Thyroid gland (tissue), 4 donors: Measurements from ENCODE around the gene FAM83E.

Experiments used
- CTCF ChIP-seq, 6 experiments: fragments of 200-600 bp in 3 of 6; fragments of 450-650 bp in 3 of 6; sonication (generic) in 3 of 6; IDR thresholded peaks; one replicate each; pipeline ENCODE4 v1.5.1; 2016 to 2019; ENCODE audit warnings: antibody characterized with exemption in 6 of 6, mild to moderate bottlenecking in 2 of 6, inconsistent platforms in 1 of 6, moderate library complexity in 1 of 6
- POLR2A ChIP-seq, 2 donors: fragments of 450-650 bp; IDR thresholded peaks; one replicate each; pipeline ENCODE4 v1.6.1; 2017; ENCODE audit warnings: antibody characterized with exemption in 2 of 2, mild to moderate bottlenecking in 2 of 2, moderate library complexity in 1 of 2

- no peak for TF ChIP-seq CTCF (IDR thresholded peaks at IDR 0.05)
- no peak for TF ChIP-seq POLR2A (IDR thresholded peaks at IDR 0.05)
Measured at GRCh38 chr19:48578891-48579290, 36.0 kb downstream of the FAM83E start.
